ENCODE results near the gene ZNRF4. TPM values are rescaled to one million over a fixed set of nuclear protein-coding genes. Genes with fewer than 3 reads are reported as not detected.

ZNRF4 gene
- total RNA-seq, 1 experiment from 2014 or later, result not detected

- H3K9me3 Mint-ChIP-seq, result peaks cover 36% of the 10 kb centered on the region
- no peak for DNase-seq (ENCODE audit: low spot score)
- peaks cover 14% of the 10 kb centered on the region for H3K36me3 Mint-ChIP-seq
- CTCF ChIA-PET, result interaction anchor here (0.6 to 2.0 kb wide), 19 partner anchors 8 to 350 kb away, joined by 3 to 9 read pairs (median 4); partner anchors contain the start of gene TINCR
- H3K27me3 Mint-ChIP-seq (ENCODE audit: low read depth), result peaks cover 74% of the 10 kb centered on the region
- no peak for ATAC-seq
- no peak overlapping the region for H3K4me3 Mint-ChIP-seq
- no peak overlapping the region for H3K27ac Mint-ChIP-seq
- peaks cover 7% of the 10 kb centered on the region for H3K4me1 Mint-ChIP-seq
- POLR2A ChIA-PET, result no interaction called here
- TF ChIP-seq HMGA2 (CRISPR knock-in tag; IDR thresholded peaks at IDR 0.05) (no peak), SMAD4 (CRISPR knock-in tag; IDR thresholded peaks at IDR 0.05) (no peak), FOXK1 (CRISPR knock-in tag; IDR thresholded peaks at IDR 0.05) (no peak), ATF3 (CRISPR knock-in tag; conservative IDR thresholded peaks at IDR 0.05) (no peak), CTCF (IDR thresholded peaks at IDR 0.05) (no peak), ELF4 (CRISPR knock-in tag; IDR thresholded peaks at IDR 0.05; ENCODE audit: low read depth) (no peak), TP53 (CRISPR knock-in tag; IDR thresholded peaks at IDR 0.05) (no peak)
Measured at GRCh38 chr19:5503598-5503997, 48.4 kb downstream of the ZNRF4 start.

- ChIA-PET CTCF (interaction anchor here (0.5 to 2.0 kb wide), 22 partner anchors 9 to 1427 kb away, joined by 3 to 9 read pairs (median 4); partner anchors contain the start of genes SAFB, SAFB2 and TINCR), POLR2A (no interaction called here)
- peak; percentile 49 for DNase-seq (ENCODE audit: low spot score)
- H3K36me3 Mint-ChIP-seq, result peaks cover 14% of the 10 kb centered on the region
- ATAC-seq, result peak; percentile 84
- no peak overlapping the region for H3K4me3 Mint-ChIP-seq
- H3K4me1 Mint-ChIP-seq, result peaks cover 5% of the 10 kb centered on the region
- TF ChIP-seq NFYB (CRISPR knock-in tag; conservative IDR thresholded peaks at IDR 0.05; ENCODE audit: low read depth) (no peak), ZNF396 (CRISPR knock-in tag; IDR thresholded peaks at IDR 0.05; ENCODE audit: borderline replicate concordance) (no peak), ZNF671 (CRISPR knock-in tag; IDR thresholded peaks at IDR 0.05) (no peak), NR3C1 (CRISPR knock-in tag; conservative IDR thresholded peaks at IDR 0.05; ENCODE audit: low read depth) (no peak), ZNF281 (CRISPR knock-in tag; IDR thresholded peaks at IDR 0.05) (no peak), STAT6 (CRISPR knock-in tag; conservative IDR thresholded peaks at IDR 0.05; ENCODE audit: low read depth) (no peak), MAX (CRISPR knock-in tag; IDR thresholded peaks at IDR 0.05) (no peak), USF2 (CRISPR knock-in tag; IDR thresholded peaks at IDR 0.05) (no peak), ZNF423 (CRISPR knock-in tag; IDR thresholded peaks at IDR 0.05) (no peak), ZNF416 (CRISPR knock-in tag; IDR thresholded peaks at IDR 0.05) (no peak), FOXP4 (CRISPR knock-in tag; IDR thresholded peaks at IDR 0.05) (no peak), FOXK1 (CRISPR knock-in tag; IDR thresholded peaks at IDR 0.05) (no peak), TEAD4 (CRISPR knock-in tag; IDR thresholded peaks at IDR 0.05) (no peak), E2F4 (CRISPR knock-in tag; IDR thresholded peaks at IDR 0.05; ENCODE audit: borderline replicate concordance, low read depth) (no peak)
- H3K9me3 Mint-ChIP-seq, result peaks cover 36% of the 10 kb centered on the region
- no peak overlapping the region for H3K27ac Mint-ChIP-seq
- peaks cover 70% of the 10 kb centered on the region for H3K27me3 Mint-ChIP-seq (ENCODE audit: low read depth)
Measured at GRCh38 chr19:5504114-5504513, 48.9 kb downstream of the ZNRF4 start.

Data from WTC11 (cell line).